Measurements from ENCODE around the gene VGLL3.
"Not testable (repeated sequence)": the region's sequence is repeated elsewhere in the genome, so short reads cannot be mapped to it uniquely, and the experiment has no call there.

VGLL3 gene, protein sequence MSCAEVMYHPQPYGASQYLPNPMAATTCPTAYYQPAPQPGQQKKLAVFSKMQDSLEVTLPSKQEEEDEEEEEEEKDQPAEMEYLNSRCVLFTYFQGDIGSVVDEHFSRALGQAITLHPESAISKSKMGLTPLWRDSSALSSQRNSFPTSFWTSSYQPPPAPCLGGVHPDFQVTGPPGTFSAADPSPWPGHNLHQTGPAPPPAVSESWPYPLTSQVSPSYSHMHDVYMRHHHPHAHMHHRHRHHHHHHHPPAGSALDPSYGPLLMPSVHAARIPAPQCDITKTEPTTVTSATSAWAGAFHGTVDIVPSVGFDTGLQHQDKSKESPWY

DNA sequence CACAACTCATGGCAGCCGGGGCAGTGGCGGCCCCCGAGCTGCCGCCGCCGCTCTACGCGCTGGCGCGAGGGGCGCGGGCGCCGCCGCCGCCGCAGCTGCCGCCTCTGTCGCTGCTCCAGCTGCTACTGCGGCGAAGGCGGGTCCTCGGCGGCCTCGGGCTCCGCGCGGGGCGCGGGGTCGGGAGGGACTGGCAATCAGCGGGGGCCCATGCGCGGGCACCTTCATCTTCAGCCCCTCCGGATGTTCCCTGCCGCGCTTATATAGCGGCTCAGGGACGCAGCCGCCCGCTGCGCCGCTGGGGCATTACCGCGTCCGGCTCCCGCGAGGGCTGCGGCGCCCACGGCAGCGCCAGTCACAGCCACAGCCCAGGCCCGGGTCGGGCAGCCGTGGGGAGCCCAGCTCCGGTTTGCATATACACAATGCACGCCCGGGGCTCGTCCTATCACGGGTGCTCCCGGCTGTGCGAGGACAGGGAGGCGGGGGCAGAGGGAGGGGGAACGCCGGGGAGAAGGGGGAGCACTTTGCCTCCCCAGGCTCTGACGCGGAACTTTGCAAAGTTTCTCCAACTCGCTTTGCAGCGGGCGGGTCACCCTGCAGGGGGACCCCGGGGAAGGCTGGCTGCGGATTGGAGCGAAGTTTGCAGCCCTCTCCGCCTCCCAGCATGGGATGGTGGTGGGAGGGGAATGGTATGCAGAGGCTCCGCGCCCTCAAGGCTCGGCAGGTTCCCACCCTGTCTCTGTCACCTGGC is at the start of gene VGLL3:
Gene VGLL3 (minus strand): TSS at position 416 of the 748 bp plus-strand sequence. CDS start 406 bp downstream, at position 10.
- DNase-seq = no peak

DNA sequence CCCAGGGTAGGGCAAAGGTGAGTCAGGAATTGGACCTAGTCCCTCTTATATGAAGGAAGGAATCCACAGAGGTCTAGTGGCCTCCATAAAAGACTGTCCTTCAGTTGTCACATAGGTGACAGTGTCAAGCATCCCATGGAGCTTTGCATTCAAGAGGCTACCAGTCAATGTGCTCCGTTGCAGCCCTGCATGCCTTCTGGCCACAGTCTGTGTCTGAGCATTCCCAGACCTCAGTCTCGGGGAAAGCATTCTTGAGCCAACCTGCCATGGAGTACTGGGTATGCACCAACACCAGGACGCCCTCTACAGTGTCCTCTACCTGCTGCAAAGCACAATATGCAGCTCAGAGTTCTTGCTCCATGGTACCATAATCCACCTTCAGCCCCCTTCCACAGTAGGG is 46.7 kb upstream of the VGLL3 start:
- no peak for DNase-seq

- DNase-seq = no peak
These were observed 45.7 kb upstream of the VGLL3 start for GRCh38 chr3:87036671-87037070.

GRCh38 chr3:87035339-87035738 is 44.4 kb upstream of the VGLL3 start:
- no peak for DNase-seq

DNA sequence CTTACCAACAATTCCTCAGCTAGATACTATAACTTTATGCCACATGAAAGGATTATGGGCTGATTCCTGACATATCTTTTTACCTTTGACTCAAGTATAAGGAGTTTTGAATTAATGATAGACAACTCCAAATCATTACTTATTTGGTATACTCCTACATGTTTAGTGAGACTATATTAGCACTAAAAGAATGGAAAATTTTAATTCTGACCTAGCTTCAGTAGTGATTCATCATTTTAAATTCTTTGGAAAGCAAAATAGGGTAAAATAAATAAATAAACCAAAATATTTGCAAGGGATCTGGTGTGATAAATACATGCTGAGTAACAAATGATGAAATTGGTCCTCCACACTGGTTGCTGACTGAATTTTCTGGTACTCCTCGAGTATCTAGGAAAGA is 42.3 kb upstream of the VGLL3 start:
- no peak for DNase-seq

DNA sequence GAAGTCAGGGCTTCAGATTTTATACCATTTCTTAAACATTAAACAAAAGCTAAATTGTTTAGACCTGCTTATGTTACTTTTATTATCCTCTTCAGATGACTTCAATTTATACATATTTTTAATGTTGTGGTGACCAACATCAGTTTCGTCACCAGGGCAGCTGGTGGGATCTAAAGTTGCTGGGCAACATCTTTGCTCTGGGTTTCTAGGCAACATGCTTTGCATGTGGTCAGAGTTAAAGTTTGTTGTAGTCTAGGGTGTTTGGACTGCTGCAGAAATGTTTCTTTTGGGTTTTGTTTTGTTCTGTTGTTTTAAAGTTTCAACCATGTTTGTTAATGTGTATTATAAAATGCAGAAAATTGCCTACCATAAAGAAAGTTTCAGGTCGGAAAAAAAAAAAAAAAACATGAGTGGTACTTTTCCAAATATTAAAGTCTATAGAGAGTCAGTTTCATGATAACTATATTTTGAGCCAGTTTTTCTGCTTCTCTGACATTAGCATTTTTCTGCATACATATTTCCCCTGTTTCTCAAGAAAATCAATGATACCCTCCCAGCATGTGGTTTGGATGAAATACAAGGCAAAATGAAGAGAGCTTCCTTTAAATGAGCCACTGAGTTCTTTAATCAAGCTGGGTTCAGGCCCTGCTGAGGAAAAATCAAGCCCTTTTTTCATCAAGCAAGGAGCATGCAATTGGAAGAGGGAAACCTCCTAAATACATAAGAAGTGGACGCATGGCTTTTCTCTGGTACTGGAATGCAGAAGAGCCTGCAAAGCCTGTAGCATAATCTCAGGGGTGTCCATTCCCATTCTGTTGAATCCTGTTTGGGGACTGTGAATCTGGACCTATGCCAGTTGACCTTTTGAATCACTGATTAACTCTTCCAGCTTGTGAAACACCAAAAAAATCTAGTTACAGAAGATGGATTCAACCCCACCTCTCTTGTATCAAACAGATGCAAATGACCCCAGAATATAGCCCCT is 35.0 kb upstream of the VGLL3 start:
- DNase-seq = no peak

DNA sequence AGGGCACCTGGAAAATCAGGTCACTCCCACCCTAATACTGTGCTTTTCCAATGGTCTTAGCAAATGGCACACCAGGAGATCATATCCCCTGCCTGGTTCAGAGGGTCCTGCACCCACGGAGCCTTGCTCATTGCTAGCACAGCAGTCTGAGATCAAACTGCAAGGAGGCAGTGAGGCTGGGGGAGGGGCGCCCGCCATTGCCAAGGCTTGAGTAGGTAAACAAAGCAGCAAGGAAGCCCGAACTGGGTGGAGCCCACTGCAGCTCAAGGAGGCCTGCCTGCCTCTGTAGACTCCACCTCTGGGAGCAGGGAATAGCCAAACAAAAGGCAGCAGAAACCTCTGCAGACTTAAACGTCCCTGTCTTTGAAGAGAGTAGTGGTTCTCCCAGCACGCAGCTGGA is 26.4 kb upstream of the VGLL3 start:
- DNase-seq = not testable (repeated sequence)

- no peak for DNase-seq
These were observed 18.3 kb upstream of the VGLL3 start for GRCh38 chr3:87009271-87009670.

DNA sequence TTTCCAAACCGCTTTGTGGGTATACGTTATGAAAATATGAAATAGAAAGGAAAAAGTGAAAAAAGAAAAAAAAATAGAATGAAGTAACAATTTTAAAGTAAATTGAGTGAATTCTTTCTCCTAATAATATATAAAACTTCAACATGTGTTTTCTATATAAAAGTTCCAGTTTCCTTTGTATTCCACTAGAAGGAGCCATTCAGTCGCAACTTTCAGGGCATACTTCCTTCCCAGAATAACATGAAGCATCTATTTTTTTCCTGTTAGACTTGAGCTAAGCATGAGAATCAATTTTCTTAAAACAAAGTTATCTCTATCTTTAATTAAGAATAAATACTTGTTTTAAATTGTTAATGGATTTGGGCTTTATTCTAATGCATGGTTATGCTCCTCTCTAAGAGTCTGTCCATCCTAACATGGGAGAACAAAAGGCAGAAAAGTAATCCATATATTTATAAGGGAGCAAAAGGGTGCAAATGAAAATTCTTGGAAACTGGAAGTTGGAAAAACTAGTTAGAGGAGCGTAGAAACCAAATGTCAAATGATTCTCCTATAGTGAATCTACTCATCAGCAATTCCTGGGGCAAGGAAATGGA is 16.0 kb upstream of the VGLL3 start:
- DNase-seq = no peak

DNA sequence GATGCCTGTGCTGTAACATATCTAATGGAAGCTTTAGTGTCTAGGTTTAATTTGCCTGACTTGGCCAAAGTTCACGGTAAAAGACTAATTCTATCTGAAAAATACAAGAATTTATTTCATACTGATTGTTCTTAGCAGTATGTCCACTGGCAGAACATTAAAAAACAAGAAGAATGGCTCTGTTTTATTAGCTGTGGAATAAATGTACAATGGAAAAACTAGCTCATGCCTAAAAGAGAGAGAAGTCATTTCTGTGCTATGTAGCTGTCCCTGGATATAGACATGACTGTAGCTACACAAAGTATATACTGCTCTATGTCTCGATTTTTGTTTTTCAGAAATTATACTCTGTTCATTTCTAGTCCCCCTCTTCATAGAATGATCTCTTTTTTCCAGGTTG is 13.9 kb upstream of the VGLL3 start:
- no peak for DNase-seq

DNA sequence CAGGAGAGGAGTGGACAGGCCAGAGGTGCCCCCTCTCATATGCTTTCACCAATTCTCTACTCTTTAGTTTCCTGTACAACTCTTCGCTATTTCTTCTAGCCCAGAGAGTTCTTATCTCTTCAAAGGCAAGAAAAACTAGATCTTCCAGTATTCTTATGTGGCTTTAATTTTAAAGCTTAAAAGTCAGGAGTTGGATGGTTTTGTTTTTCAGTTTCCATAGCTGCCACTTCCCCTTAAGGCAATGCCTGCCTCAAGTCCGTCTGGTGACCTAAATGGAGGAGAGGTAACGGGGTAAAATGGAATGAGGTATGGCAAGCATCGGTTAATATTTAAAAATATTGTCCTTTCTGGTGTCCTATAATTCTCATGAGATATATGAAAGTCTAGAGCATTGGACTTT is 11.4 kb upstream of the VGLL3 start:
- no peak for DNase-seq

GRCh38 chr3:87001473-87002098 is 10.6 kb upstream of the VGLL3 start:
- DNase-seq = no peak

DNA sequence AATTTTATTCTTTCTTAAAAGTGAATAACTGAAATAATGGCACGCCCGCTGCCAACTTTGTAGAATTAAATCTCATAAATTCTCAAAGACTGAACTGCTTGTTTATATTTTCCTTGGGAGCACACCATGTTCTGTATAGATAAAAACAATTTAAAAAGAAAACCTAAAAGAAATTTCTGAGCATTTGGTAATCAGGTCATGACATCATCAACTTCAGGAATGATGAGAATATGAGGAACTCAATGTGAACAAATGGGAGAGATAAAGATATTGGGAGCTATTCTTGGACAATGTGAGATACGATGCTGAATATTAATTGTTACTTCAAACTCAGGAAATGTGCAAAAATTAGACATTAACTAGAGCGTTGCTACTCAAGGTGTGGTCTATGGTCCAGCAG is 10.0 kb upstream of the VGLL3 start:
- DNase-seq = no peak

- DNase-seq = no peak
These were observed 7.6 kb upstream of the VGLL3 start for GRCh38 chr3:86998569-86998968.

GRCh38 chr3:86996261-86996955 is 5.5 kb upstream of the VGLL3 start:
- DNase-seq = no peak

DNA sequence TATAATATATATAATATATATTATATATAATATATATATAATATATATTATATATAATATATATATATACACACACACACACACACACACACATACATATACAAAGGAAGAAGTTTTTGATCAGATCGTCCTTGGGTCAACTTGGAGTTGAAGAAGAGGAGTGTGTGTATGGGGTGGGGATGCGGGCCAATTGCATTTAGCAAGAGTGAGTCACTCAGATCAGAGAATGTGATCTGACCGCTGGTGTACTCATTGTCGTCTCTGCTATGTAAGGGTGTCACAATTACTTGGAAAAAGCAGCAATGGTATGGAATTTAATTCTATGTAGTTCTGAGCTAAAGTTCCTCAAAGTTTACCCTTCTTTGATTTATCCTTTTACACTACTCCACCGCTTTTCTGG is 4.6 kb upstream of the VGLL3 start:
- DNase-seq = no peak

DNA sequence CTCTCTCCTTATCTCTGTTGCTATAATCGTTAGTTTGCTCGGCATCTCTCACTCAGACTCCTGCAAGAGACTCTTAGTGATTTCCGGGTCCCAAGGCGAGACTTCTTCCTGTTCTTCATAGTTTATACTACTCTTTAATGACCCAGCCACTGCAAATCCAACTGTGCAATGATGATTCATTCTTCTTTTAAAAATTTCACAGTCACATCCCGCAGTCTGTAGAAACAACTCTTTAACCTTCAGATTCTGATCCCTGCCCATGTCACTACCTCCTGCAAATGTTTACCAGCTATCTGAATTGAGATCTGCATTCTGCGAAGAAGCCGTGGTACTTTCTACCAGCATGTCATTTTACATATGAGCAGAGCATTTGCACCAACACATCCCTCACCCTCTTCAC is 2.8 kb upstream of the VGLL3 start:
- DNase-seq = no peak

DNA sequence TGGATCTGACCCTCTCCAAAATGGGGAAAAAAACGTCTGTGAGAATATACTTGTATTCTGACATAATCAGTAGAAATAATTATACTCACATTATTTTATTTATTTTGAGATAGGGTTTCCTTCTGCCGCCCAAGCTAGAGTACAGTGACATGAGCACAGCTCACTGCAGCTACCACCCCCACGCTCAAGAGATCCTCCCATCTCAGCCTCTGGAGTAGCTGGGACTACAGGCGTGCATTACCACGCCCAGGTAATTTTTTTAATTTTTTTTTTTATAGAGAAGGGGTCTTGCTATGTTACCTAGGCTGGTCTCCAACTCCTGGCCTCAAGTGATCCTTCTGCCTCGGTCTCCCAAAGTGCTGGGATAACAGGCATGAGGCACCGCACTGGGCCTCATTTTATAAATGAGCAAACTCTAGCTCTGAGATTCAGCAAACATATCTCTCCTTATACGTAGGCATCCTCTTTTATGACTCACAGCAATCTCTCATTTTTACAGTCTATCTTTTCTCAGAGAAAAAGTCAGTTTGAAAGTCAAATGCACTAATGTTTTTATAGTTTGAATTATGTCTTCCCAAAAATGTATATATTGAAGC is 989 bp upstream of the VGLL3 start:
- DNase-seq = no peak

- DNase-seq = no peak
These were observed 500 bp upstream of the VGLL3 start for GRCh38 chr3:86991482-86991815.

DNA sequence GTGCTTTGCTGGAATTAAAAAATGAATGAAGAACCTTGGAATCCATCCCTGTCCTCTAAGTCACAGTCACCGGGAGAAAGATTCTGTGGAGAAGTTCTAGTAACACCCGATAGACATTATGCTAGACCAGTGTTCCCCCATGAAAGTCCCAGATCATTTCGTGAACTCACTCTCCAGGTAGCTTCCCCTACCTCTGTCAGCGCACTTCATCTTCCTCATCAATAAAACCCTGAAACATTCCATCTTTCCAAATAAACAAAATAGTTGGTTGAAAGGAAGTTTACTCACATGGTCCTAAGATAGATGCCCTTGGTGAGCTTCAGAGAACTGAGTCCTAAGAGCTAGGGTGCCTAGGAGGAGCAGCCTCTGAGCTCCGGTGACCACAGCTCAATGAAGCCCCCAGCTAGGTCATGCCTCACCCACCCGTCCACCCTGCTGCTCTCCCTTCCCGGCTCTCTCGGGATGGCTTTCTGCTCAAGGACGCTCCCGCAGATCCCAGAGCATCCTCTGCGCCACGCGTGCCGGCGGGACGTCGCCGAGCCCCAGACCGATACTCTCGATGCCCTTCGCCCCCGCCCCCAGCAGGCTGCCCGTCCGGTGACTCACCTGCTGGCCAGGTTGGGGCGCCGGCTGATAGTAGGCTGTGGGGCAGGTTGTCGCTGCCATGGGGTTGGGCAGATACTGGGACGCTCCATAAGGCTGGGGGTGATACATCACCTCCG is 776 bp downstream of the VGLL3 start:
- no peak for DNase-seq

- DNase-seq = no peak
These were observed 1.3 kb downstream of the VGLL3 start for GRCh38 chr3:86989611-86990010.
